Stimulated activated CD4-positive, alpha-beta T cell treated with anti-CD3 and anti-CD28 coated beads, Interleukin-1b, Interleukin-23, amount 100 ng/mL, for 24 hours (primary cell): ENCODE measurements around the gene TXK.
A peak's percentile ranks its signal among the peaks of the same experiment; 100 is the strongest.

ENCODE experiments used
- DNase-seq, 4 experiments: peaks; one replicate each; pipeline ENCODE4 v3.0.0-alpha.2; 2020; ENCODE audit warnings: low read depth in 4 of 4, low spot score in 1 of 4

Gene TXK

GRCh38 chr4:48108309-48109073 lies 25.6 kb downstream of the TXK start:
- no peak for DNase-seq

GRCh38 chr4:48105230-48105629 lies 28.8 kb downstream of the TXK start:
- DNase-seq, result no peak

DNA sequence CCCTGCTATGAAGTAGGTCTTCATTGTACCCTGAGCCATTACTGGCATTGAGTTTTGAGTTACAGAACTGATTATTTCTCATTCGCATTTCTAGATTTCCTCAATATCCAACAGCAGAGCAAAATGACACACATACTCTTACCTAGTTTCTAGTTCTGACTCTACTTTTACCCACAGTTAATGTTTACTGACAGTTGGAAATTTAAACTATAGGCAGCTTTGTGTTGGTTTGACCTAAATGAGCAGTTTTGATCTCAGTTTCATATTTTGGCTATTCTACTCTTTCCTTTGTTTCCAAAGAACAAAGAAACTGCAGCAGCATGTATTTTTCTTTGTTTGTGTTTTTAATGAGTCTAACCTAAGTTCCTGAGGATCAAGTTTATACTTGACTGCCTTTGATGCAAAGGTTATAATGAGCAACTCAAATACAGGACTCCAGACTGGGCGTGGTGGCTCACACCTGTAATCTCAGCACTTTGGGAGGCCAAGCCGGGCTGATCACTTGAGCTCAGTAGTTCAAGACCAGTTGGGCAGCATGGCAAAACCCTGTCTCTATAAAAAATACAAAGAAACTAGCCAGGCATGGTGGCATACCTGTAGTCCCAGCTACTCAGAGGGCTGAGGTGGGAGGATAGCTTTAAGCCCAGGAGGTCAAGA lies 30.4 kb downstream of the TXK start:
- DNase-seq, result no peak

- DNase-seq, result no peak
Observed at GRCh38 chr4:48102303-48102702, 31.7 kb downstream of the TXK start.

DNA sequence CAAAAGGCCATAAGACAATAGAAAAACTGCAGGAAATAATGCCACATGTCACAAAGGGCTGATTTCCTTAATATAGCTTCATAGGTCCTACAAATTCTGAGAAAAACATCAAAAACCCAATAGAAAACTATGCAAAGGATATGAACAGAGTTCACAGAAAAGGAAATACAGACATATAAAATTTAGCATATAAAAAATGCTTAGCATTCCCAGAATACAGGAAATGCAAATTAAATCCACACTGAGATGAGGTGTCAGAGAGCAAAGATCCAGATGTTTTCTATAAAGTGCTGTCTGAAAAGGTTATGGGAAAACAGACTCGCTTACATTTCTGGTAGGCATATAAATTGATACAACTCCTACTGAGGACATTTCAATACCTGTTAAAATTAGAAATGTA lies 33.8 kb downstream of the TXK start:
- no peak for DNase-seq

GRCh38 chr4:48095441-48095840 lies 38.6 kb downstream of the TXK start:
- no peak for DNase-seq

DNA sequence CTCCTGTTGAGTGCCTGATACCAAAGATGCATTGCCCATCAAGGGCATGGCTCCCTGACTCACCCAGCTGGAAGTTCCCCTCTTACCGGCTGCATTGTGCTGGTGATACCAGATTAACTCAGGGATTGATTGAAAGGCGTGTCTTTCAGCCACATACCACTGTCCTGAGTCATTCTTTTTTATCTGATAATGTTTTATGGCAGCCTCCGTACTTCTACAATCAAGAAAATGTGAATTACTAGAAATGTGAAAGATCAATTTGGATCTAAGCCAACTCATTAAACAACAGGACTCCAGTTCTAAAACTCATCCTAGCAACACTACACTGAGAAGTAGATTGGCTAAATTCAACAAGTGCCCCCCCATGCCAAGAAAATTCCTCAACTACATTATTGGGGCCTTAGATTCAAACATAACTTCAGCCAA lies 40.0 kb downstream of the TXK start:
- DNase-seq, result peak in 2 of 4 experiments; percentile 28 to 39

DNA sequence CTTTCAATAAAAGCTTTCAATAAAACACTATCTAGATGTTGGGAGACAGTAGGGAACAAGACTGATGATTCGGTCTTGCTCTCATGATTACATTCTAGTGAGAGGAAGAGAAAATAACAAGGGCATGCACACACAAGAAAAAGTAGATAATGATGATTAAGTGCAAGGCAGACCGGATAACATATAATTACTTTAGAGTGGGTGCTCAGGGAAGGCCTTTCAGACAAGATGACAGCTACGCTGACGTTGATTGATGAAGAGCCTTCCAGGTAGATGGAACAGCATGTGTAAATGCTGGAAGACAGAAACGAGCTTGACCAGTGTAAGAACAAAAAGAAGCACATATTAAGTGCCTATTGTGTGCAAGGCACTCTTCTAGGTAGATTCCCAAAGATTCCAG lies 43.4 kb downstream of the TXK start:
- DNase-seq, result no peak

DNA sequence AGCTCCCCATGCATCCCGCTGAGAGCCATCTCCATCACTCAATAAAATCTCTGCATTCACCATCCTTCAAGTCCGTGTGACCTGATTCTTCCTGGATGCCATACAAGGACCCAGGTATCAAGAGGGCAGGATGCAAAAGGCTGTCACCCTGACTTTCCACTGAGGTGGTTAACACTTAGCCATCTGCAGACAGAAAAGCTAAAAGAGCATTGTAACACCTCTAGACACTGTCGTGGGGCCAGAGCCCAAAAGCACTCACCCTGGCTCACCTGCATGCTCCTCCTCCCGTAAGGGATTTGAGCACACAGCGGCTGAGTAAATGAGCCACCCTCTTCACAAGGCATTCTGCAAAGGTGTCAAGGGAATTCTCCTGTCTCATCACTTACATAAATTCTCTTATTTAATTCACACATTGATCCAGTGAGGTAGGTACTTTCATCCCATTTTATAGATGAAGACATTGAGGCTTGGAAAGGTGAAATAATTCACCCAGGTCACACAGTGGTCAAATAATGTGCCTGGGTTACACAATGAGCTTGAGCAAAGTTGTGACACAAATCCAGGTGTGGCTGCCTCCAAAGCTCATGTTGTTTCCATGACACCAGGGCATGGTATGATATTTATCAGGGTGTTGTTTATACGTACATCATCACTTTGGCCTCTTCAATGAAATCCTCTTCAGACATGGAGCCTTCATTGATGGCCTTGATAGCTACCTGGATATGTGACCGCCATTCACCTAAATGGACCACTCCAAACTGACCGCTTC lies 48.0 kb downstream of the TXK start:
- no peak for DNase-seq

- DNase-seq, result no peak
Observed at GRCh38 chr4:48082956-48083355, 51.1 kb downstream of the TXK start.

GRCh38 chr4:48081196-48081595 lies 52.9 kb downstream of the TXK start:
- no peak for DNase-seq

DNA sequence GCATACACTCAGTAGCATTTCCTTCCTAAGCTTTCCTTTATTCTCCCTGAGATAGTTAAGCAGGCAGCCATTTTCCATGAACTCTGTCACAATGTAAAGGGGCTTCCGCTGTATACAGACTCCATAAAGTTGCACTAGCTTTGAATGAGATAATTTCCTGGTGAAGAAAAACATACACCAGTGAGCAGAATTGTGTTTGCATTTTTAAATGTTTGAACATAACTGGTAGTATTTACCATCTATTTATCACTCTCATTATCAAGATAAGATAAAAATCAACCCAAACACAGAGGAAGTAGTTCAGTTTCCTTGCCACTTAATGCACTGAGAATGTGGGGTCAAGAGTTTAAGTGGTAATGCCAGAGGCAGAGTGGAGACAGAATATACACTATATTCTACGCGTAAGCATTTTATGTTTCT lies 54.1 kb downstream of the TXK start:
- no peak for DNase-seq

DNA sequence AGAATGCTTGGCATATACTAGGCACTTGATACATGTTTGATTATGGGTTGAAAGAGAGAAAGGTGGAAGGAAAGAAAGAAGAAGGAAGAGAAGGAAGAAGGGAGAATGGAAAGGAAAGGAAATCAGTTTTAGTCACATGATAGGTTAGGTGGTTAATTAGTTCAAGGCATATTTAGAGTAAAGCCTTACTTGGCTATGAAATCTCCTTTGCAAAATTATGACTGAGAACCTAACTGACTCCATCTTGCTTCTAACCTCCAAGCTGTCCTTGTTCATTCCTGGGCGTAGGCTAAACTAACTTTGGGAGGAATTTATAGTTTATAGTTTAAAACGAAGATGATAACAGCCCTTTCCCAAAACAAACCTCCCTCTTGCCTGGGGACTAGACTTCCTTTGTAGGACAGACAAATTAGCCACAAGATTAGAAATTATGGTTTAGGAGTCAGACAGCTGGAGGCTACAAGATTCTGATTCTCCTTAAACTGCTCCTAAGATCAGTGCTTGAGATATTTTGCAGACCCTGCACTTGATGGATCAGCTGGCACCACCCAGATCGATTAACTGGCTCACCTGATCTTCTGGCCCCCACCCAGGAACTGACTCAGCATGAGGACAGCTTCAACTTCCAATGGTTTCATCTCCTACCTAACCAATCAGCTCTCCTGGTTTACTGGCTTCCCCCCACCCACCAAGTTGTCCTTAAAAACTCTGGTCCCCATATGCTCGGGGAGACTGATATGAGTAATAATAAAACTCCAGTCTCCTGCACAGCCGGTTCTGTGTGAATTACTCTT lies 55.0 kb downstream of the TXK start:
- DNase-seq, result no peak

DNA sequence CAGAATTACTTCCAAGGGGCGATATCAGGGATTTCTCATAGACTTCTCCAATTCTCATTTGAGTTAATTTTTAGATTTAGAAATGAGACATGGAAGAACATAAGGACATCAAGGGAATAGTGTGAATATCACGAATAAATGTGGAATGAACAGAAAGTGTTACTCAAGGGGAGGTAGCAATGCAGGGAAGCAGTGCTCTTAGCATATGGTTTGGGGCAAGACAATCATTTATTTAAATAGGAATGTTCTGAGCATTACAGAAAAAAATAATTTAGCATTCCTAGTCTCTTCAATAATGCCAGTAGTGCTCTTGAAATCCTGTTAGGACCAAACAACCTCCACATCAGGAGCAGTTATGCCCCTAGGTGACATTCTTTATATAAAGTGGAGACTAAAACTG lies 55.6 kb downstream of the TXK start:
- no peak for DNase-seq

GRCh38 chr4:48074657-48075056 lies 59.4 kb downstream of the TXK start:
- DNase-seq, result no peak

- no peak for DNase-seq
Observed at GRCh38 chr4:48073567-48074103, 60.4 kb downstream of the TXK start.

DNA sequence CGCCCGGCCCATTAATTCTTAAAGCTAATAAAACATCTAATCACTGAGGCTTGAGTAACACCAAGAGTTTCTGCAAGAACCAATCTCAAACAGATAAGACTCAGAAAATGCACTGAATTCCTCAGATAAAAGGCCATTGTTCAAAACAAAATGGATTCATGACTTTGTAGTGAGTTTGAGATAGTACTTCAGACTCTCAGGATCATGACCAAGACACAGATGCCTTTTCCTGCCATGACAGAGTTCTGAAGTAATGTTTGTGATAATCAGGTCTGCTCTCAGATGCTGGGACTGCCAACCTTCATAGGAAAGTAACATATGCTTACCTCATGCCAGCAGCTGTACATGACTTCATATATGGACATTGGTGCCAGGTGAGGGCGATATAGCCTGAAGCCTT lies 62.9 kb downstream of the TXK start:
- no peak for DNase-seq

DNA sequence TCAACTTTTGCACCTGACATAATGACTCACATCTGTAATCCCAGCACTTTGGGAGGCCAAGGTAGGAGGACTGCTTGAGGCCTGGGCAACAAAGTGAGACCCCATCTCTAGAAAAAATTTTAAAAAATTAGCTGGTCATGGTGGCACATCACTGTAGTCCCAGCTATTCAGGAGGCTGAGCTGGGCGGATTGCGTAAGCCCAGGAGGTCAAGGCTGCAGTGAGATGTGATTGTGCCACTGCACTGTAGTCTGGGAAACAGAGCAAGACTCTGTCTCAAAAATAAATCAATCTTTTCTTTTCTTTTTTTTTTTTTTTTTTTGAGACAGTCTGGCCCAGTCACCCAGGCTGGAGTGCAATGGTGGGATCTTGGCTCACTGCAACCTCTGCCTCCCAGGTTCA lies 65.0 kb downstream of the TXK start:
- DNase-seq, result no peak

- DNase-seq, result no peak
Observed at GRCh38 chr4:48068182-48068581, 65.9 kb downstream of the TXK start.

- DNase-seq, result no peak
Observed at GRCh38 chr4:48067536-48067935, 66.5 kb downstream of the TXK start.

DNA sequence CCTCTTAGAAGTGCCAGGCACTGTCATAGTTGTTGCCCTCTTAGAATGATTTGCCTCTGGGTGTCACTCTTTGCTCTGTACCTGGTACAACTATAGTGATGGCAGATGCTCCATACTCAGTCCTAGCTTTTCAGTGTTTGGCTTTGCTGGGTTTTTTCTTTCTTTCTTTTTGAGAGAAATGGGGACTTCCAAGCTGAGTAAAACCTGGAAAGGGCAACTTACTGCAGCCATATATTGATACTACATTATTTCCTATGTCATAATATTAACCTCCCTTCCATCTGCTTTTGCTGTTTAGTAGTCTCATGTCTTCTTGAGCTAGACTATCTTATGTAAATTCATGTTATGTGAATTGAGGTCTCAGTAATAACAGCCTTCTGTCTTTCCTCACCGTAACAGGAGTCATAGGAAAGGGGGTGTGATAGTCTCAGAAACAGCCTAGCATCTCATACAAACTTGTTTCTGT lies 68.4 kb downstream of the TXK start:
- no peak for DNase-seq
